NOMO-1 treated with dmso at 0.1 percent for 144 hours (cell line): ENCODE measurements around the gene ETV4.

Source experiments
- DNase-seq: peaks from one replicate; lab custom pipeline; 2025; ENCODE audit not compliant: unreplicated experiment; lab: John Stamatoyannopoulos, UW

The ETV4 gene

GRCh38 chr17:43573579-43574321 is 27.6 kb upstream of the ETV4 start:
- DNase-seq = no peak

GRCh38 chr17:43572368-43572980 is 26.3 kb upstream of the ETV4 start:
- no peak for DNase-seq

- no peak for DNase-seq
These were observed 24.4 kb upstream of the ETV4 start for GRCh38 chr17:43570518-43570928.

- no peak for DNase-seq
These were observed 22.5 kb upstream of the ETV4 start for GRCh38 chr17:43568506-43569082.

GRCh38 chr17:43563600-43564594 is 17.8 kb upstream of the ETV4 start:
- DNase-seq = no peak

- DNase-seq = no peak
These were observed 16.8 kb upstream of the ETV4 start for GRCh38 chr17:43562679-43563599.

- no peak for DNase-seq
These were observed 14.6 kb upstream of the ETV4 start for GRCh38 chr17:43560461-43561427.

- no peak for DNase-seq
These were observed 13.1 kb upstream of the ETV4 start for GRCh38 chr17:43559161-43559816.

- no peak for DNase-seq
These were observed 12.6 kb upstream of the ETV4 start for GRCh38 chr17:43558805-43559160.

GRCh38 chr17:43556292-43556691 is 10.2 kb upstream of the ETV4 start:
- DNase-seq = peak; percentile 98

- DNase-seq = no peak
These were observed 8.7 kb upstream of the ETV4 start for GRCh38 chr17:43554857-43555256.

- DNase-seq = no peak
These were observed 7.4 kb upstream of the ETV4 start for GRCh38 chr17:43553573-43553972.

- no peak for DNase-seq
These were observed 6.2 kb upstream of the ETV4 start for GRCh38 chr17:43552229-43552837.

- DNase-seq = peak; percentile 36
These were observed 4.6 kb upstream of the ETV4 start for GRCh38 chr17:43550754-43551153.

GRCh38 chr17:43549496-43549895 is 3.4 kb upstream of the ETV4 start:
- no peak for DNase-seq

- no peak for DNase-seq
These were observed 2.7 kb upstream of the ETV4 start for GRCh38 chr17:43548689-43549379.

GRCh38 chr17:43547659-43548256 is 1.6 kb upstream of the ETV4 start:
- DNase-seq = no peak
